Subcutaneous abdominal adipose tissue (tissue), 5 donors: ENCODE results near the gene CCDC122.

Source experiments
- H3K27ac ChIP-seq: one replicate; pipeline ENCODE4 v1.7.0; 2013; ENCODE audit warnings: low read depth, mild to moderate bottlenecking, inconsistent platforms, low read length, moderate library complexity
- H3K27me3 ChIP-seq, 5 donors: one replicate each; pipeline ENCODE4 v1.7.0; 2013; ENCODE audit warnings: low read length in 5 of 5, inconsistent platforms in 1 of 5; ENCODE audit not compliant: control insufficient read depth in 5 of 5, insufficient read depth in 4 of 5
- H3K36me3 ChIP-seq, 5 donors: one replicate each; pipeline ENCODE4 v1.7.0; 2013; ENCODE audit warnings: low read length in 5 of 5; ENCODE audit not compliant: control insufficient read depth in 5 of 5, insufficient read depth in 5 of 5
- H3K4me1 ChIP-seq, 5 donors: one replicate each; pipeline ENCODE4 v1.7.0; 2013; ENCODE audit warnings: low read length in 5 of 5, mild to moderate bottlenecking in 3 of 5, moderate library complexity in 1 of 5; ENCODE audit not compliant: control insufficient read depth in 5 of 5, insufficient read depth in 5 of 5
- H3K4me3 ChIP-seq, 5 donors: one replicate each; pipeline ENCODE4 v1.7.0; 2013; ENCODE audit warnings: low read length in 5 of 5, low read depth in 1 of 5
- H3K9ac ChIP-seq, 5 donors: one replicate each; pipeline ENCODE4 v1.7.0; 2013; ENCODE audit warnings: low read length in 5 of 5, mild to moderate bottlenecking in 4 of 5, moderate library complexity in 3 of 5
- H3K9me3 ChIP-seq, 5 donors: one replicate each; pipeline ENCODE4 v1.7.0; 2013; ENCODE audit warnings: low read length in 5 of 5; ENCODE audit not compliant: control insufficient read depth in 5 of 5
- donor health status: healthy.
- donor health status: healthy.
- donor health status: healthy.
- donor health status: healthy.
- donor health status: healthy.

The CCDC122 gene

DNA sequence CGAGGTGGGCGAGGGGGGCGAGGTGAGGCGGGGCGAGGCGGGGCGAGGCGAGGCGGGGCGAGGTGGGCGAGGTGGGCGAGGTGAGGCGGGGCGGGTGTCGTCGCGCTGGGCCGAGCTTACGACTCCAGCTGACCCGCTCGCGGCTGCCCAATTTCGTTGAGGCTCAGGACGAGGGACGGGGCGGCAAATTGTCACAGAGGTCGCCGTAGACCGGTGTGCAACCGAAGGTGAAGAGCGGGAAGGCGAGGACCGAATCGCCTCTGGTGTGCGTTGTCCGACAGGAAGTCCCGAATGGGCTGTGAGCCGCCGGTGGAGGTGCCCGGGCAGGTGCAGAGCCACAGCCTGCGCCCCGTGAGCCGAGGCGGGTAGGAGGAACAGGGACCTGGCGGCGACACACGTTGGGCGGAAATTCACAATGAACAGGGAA, 228 bp upstream of the CCDC122 start, which contains the start of gene LACC1:
LACC1 (plus strand) TSS at position 150 of the 427 bp plus-strand sequence. CDS start 1,082 bp downstream, outside the sequence.
- Histone ChIP-seq H3K9ac (peak within 1 kb of the TSS; percentile 20 to 95 (median 91)), H3K4me1 (peaks cover 0 to 30% (median 23%) of the 10 kb centered on the region in 5 donors), H3K36me3 (no peaks in the 10 kb centered on the region), H3K9me3 (no peaks in the 10 kb centered on the region), H3K4me3 (peak within 1 kb of the TSS; percentile 65 to 88 (median 73)), H3K27me3 (no peaks in the 10 kb centered on the region), H3K27ac (peak within 1 kb of the TSS; percentile 90)

DNA sequence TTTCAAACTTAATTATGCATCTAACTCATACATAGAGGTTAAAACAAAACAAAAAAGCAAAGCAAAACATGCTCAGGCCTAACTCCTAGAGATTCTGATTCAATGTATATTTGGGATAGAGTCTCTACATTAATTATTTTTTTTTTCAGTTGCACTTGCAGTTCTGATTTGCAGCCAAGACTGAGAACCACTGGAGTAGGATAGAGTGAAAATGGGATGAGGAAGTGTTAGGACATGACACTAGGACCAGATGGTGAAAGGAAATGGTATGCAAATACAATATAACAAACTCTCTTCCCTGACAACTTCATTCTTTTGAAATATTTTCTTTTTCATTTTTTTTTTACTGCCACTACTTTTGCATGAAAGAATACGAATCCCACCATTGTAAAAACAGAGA, 1.8 kb downstream of the CCDC122 start:
- no peak overlapping the region for H3K4me3 ChIP-seq
- H3K36me3 ChIP-seq: no peaks in the 10 kb centered on the region
- H3K9ac ChIP-seq: no peak overlapping the region
- H3K27me3 ChIP-seq: no peaks in the 10 kb centered on the region
- no peaks in the 10 kb centered on the region for H3K9me3 ChIP-seq
- peaks cover 0 to 30% (median 22%) of the 10 kb centered on the region in 5 donors for H3K4me1 ChIP-seq
- H3K27ac ChIP-seq: no peak overlapping the region

DNA sequence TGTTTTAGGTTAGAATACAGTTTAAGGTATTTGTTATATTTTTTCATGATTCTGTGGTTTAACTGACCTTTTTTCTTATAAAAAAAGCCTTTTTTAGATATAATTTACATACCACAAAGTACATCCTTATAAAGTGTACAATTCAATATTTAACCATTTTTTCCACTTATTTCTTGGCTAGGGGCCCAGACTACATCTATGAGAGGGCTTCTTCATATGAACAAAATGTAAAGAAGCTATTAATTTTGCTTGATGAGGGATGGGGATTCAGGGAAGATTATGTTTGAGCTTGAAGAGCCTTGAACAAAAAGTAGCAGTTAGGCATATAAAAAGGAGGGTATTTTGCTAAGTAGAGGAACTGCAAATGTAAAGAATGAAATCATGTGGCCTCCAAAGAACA, 2.2 kb downstream of the CCDC122 start:
- Histone ChIP-seq H3K27me3 (no peaks in the 10 kb centered on the region), H3K9me3 (no peaks in the 10 kb centered on the region), H3K36me3 (peaks cover 0 to under 1% (median 0%) of the 10 kb centered on the region in 5 donors), H3K4me1 (peaks cover 0 to 30% (median 20%) of the 10 kb centered on the region in 5 donors), H3K9ac (no peak overlapping the region), H3K27ac (no peak overlapping the region), H3K4me3 (no peak overlapping the region)

DNA sequence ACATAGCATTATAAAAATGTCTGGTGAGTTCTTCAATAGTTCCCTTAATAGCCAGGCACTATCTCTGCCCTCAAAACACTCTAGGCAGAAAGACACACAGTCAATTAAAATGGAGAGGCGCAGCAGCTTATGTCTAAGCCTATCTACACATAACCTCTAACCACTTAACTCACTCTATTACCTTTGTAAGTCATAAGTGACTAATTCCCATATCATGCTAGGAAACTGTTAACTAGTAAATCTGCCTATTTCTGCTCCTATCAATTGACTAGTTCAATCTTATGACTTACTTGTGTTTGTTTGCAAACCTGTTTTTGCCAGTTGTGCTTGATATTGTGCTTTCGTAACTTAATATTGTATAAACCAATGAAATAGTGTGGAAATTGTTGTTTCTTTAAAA, 3.2 kb downstream of the CCDC122 start:
- H3K9me3 ChIP-seq: no peaks in the 10 kb centered on the region
- H3K27ac ChIP-seq: no peak overlapping the region
- no peak overlapping the region for H3K4me3 ChIP-seq
- H3K9ac ChIP-seq: no peak overlapping the region
- H3K36me3 ChIP-seq: peaks cover 0 to 7% (median 0%) of the 10 kb centered on the region in 5 donors
- H3K27me3 ChIP-seq: no peaks in the 10 kb centered on the region
- H3K4me1 ChIP-seq: peaks cover 0 to 30% (median 20%) of the 10 kb centered on the region in 5 donors

DNA sequence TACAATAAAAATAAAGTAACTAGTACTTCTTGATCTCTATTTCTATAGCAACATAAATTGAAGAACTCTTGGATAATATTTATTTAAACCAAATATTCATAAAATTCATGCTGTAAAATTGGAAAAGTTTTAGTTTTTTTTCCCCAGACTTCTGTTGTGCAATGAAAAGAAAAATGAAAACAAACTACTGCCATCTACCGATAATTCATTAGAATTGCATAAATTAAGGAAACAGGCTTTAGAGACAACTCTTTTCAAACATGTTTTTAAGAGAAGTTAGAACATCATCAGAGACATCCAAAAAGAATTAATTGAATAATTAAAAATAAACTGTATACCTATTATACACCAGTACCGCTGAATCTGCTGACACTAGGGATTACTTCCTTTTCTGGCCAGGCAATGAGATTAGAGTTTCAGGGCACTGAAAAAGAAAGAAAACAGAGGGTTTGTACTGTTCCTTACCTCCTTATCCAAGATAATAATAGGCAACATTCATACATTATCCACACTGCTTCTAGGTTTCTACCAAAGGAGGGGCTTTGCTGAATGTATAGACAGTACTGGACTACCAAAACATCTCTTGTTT, 4.9 kb downstream of the CCDC122 start:
- no peaks in the 10 kb centered on the region for H3K9me3 ChIP-seq
- H3K4me3 ChIP-seq: no peak overlapping the region
- no peaks in the 10 kb centered on the region for H3K27me3 ChIP-seq
- H3K36me3 ChIP-seq: peaks cover 0 to 10% (median 0%) of the 10 kb centered on the region in 5 donors
- H3K9ac ChIP-seq: no peak overlapping the region
- peaks cover 0 to 15% (median 9%) of the 10 kb centered on the region in 5 donors for H3K4me1 ChIP-seq
- no peak overlapping the region for H3K27ac ChIP-seq

DNA sequence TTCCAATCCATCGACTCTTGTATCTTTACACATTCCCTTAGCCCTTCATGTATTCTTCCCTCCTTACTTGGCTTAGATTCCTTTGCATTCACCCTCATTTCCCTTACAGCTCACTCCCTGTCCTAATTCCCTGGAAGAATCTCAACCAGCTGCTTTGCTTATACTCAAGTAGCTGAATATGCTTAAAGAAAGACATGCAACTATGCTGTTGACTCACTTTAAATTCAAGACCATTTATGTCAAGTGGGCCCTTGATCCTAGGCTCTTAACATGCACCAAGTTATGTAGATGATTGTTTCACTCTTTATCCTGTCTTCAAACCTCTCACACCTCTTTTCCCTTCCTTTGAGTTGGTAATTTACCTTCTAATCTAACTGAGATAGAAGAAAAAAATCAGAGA, 7.4 kb downstream of the CCDC122 start:
- H3K9me3 ChIP-seq: no peaks in the 10 kb centered on the region
- no peak overlapping the region for H3K9ac ChIP-seq
- H3K4me3 ChIP-seq: no peak overlapping the region
- no peak overlapping the region for H3K27ac ChIP-seq
- peaks cover 0 to 17% (median 0%) of the 10 kb centered on the region in 5 donors for H3K36me3 ChIP-seq
- no peaks in the 10 kb centered on the region for H3K27me3 ChIP-seq
- no peaks in the 10 kb centered on the region for H3K4me1 ChIP-seq

DNA sequence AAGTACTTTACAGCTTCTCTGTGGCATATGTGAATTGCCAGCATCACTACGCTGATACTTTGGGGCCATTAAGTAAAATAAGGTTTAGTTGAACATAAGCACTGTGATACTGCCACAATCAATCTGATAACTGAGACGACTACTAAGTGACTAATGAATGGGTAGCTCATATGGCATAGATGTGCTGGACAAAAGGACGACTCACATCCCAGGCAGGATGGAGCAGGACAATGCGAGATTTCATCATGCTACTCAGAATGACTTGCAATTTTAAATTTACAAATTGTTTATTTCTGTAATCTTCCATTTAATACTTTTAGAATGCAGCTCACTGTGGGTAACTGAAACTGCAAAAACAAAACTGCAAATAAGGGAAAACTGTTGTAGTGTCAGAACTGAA, 13.6 kb downstream of the CCDC122 start:
- Histone ChIP-seq H3K9ac (no peak overlapping the region), H3K4me1 (no peaks in the 10 kb centered on the region), H3K36me3 (peaks cover 0 to 10% (median 0%) of the 10 kb centered on the region in 5 donors), H3K9me3 (no peaks in the 10 kb centered on the region), H3K4me3 (no peak overlapping the region), H3K27ac (no peak overlapping the region), H3K27me3 (no peaks in the 10 kb centered on the region)

GRCh38 chr13:43864921-43865320, 14.6 kb downstream of the CCDC122 start:
- Histone ChIP-seq H3K36me3 (peaks cover 0 to 10% (median 0%) of the 10 kb centered on the region in 5 donors), H3K4me1 (no peaks in the 10 kb centered on the region), H3K27ac (no peak overlapping the region), H3K4me3 (no peak overlapping the region), H3K9ac (no peak overlapping the region), H3K27me3 (no peaks in the 10 kb centered on the region), H3K9me3 (no peaks in the 10 kb centered on the region)

DNA sequence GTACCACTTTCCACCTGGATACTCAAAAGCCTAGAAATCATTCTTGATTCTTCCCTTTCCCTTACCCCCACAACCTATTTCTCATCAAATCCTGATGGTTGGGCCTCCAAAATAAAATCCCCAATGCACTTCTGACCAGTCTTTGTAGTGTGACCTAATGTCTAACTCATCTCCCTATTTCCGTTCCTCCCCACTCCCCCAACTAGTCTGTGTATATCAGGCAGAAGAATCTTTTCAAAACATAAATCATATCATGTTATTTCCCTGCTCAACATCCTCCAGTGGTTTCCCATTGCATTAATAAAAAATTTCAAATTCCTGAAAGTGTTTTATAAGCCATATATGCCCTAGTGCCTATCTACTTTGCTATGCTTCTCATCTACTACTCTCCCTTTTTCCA, 17.7 kb downstream of the CCDC122 start:
- H3K9me3 ChIP-seq: no peaks in the 10 kb centered on the region
- no peak overlapping the region for H3K27ac ChIP-seq
- no peak overlapping the region for H3K4me3 ChIP-seq
- H3K4me1 ChIP-seq: no peaks in the 10 kb centered on the region
- no peaks in the 10 kb centered on the region for H3K27me3 ChIP-seq
- H3K9ac ChIP-seq: no peak overlapping the region
- H3K36me3 ChIP-seq: peaks cover 0 to 4% (median 0%) of the 10 kb centered on the region in 5 donors

- peak overlapping the region in 1 of 5 donors; percentile 33 for H3K4me3 ChIP-seq
- H3K4me1 ChIP-seq: no peaks in the 10 kb centered on the region
- peaks cover 0 to 7% (median 4%) of the 10 kb centered on the region in 5 donors for H3K36me3 ChIP-seq
- no peak overlapping the region for H3K27ac ChIP-seq
- no peaks in the 10 kb centered on the region for H3K27me3 ChIP-seq
- H3K9ac ChIP-seq: no peak overlapping the region
- peaks cover 8 to 48% (median 27%) of the 10 kb centered on the region in 5 donors for H3K9me3 ChIP-seq
These were observed 26.6 kb downstream of the CCDC122 start for GRCh38 chr13:43852923-43853404.
